ENCODE results near the gene CLASP1. TPM values are rescaled to one million over a fixed set of nuclear protein-coding genes. Genes with fewer than 3 reads are reported as not detected.

CLASP1 gene
- total RNA-seq, 1 experiment from 2014 or later = 46.1 TPM

- peaks cover 45% of the 10 kb centered on the region for H3K36me3 Mint-ChIP-seq (ENCODE audit: insufficient read depth, unreplicated experiment)
- no peak overlapping the region for H3K27ac Mint-ChIP-seq (ENCODE audit: unreplicated experiment)
- H3K9me3 Mint-ChIP-seq (ENCODE audit: unreplicated experiment) = no peaks in the 10 kb centered on the region
- ChIA-PET CTCF (interaction anchor here (1.4 kb wide), 1 partner anchor 221 kb away, joined by 5 read pairs; no protein-coding TSS in a partner anchor), POLR2A (no interaction called here)
- Histone ChIP-seq H3K4me1 (no peaks in the 10 kb centered on the region), H3K36me3 (ENCODE audit: control insufficient read depth, insufficient read depth, low read length) (peaks cover 2% of the 10 kb centered on the region), H3K9me3 (no peaks in the 10 kb centered on the region), H3K27me3 (replicated peaks; ENCODE audit: control insufficient read depth, insufficient read depth, low read length) (no peaks in the 10 kb centered on the region), H3K4me3 (ENCODE audit: low read depth, low read length) (no peak overlapping the region)
- TF ChIP-seq CTCF (IDR thresholded peaks at IDR 0.05; ENCODE audit: insufficient read depth in 1 of 2, low read depth in 1 of 2, low read length in 1 of 2, severe bottlenecking in 1 of 2, unreplicated experiment in 1 of 2) = no peak
- no peaks in the 10 kb centered on the region for H3K4me1 Mint-ChIP-seq (ENCODE audit: low read depth, unreplicated experiment)
- no TSS peak for BruUV-seq (replicated peaks)
- no peak for DNase-seq
- no peak overlapping the region for H3K4me3 Mint-ChIP-seq (ENCODE audit: unreplicated experiment)
- intact Hi-C loops (cut with micrococcal nuclease; ENCODE audit: unreplicated experiment) = loop anchor here (10.0 kb wide), 1 partner anchor 165 kb away; no protein-coding TSS in a partner anchor
- no peaks in the 10 kb centered on the region for H3K27me3 Mint-ChIP-seq (ENCODE audit: insufficient read depth, unreplicated experiment)
Measured at GRCh38 chr2:121349721-121350401, 299.4 kb downstream of the CLASP1 start.

GRCh38 chr2:121348128-121348740 is 301.0 kb downstream of the CLASP1 start:
- no peak for TF ChIP-seq CTCF (IDR thresholded peaks at IDR 0.05; ENCODE audit: insufficient read depth in 1 of 2, low read depth in 1 of 2, low read length in 1 of 2, severe bottlenecking in 1 of 2, unreplicated experiment in 1 of 2)
- CTCF ChIA-PET = no interaction called here
- Mint-ChIP-seq H3K4me3 (ENCODE audit: unreplicated experiment) (no peak overlapping the region), H3K27ac (ENCODE audit: unreplicated experiment) (no peak overlapping the region), H3K4me1 (ENCODE audit: low read depth, unreplicated experiment) (no peaks in the 10 kb centered on the region), H3K9me3 (ENCODE audit: unreplicated experiment) (no peaks in the 10 kb centered on the region), H3K27me3 (ENCODE audit: insufficient read depth, unreplicated experiment) (no peaks in the 10 kb centered on the region), H3K36me3 (ENCODE audit: insufficient read depth, unreplicated experiment) (peaks cover 29% of the 10 kb centered on the region)
- Histone ChIP-seq H3K36me3 (ENCODE audit: control insufficient read depth, insufficient read depth, low read length) (peaks cover 2% of the 10 kb centered on the region), H3K9me3 (no peaks in the 10 kb centered on the region), H3K4me3 (ENCODE audit: low read depth, low read length) (no peak overlapping the region), H3K27me3 (replicated peaks; ENCODE audit: control insufficient read depth, insufficient read depth, low read length) (no peaks in the 10 kb centered on the region), H3K4me1 (no peaks in the 10 kb centered on the region)
- intact Hi-C loops (cut with micrococcal nuclease; ENCODE audit: unreplicated experiment) = no loop called here
- DNase-seq = no peak
- POLR2A ChIA-PET = no interaction called here
- no TSS peak for BruUV-seq (replicated peaks)

DNA sequence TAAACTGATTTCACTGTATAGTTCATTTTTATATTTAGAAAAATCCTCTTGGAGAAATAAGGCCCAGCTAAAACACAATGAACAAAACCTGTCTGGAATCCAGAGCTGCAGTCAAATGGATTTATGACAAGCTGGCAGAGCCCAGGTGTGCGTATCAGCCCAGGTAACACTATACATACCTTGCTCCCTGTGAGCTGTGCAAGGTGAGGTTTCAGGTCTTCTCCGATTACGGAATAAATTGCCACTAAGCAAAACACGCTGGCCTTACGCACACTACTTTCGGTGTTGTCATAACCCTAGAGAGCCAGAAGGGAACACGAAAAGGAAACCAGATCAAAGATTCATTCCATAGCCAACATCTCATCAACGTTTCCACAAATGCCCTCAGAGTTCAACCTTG is 302.4 kb downstream of the CLASP1 start:
- Mint-ChIP-seq H3K4me3 (ENCODE audit: unreplicated experiment) (no peak overlapping the region), H3K27me3 (ENCODE audit: insufficient read depth, unreplicated experiment) (no peaks in the 10 kb centered on the region), H3K9me3 (ENCODE audit: unreplicated experiment) (no peaks in the 10 kb centered on the region), H3K4me1 (ENCODE audit: low read depth, unreplicated experiment) (no peaks in the 10 kb centered on the region), H3K27ac (ENCODE audit: unreplicated experiment) (no peak overlapping the region), H3K36me3 (ENCODE audit: insufficient read depth, unreplicated experiment) (peaks cover 27% of the 10 kb centered on the region)
- ChIA-PET CTCF (interaction anchor here (1.1 kb wide), 1 partner anchor 218 kb away, joined by 3 read pairs; no protein-coding TSS in a partner anchor), POLR2A (no interaction called here)
- Histone ChIP-seq H3K27me3 (replicated peaks; ENCODE audit: control insufficient read depth, insufficient read depth, low read length) (no peaks in the 10 kb centered on the region), H3K36me3 (ENCODE audit: control insufficient read depth, insufficient read depth, low read length) (no peaks in the 10 kb centered on the region; the same call in none of the 2 replicates), H3K4me1 (no peaks in the 10 kb centered on the region), H3K4me3 (ENCODE audit: low read depth, low read length) (no peak overlapping the region), H3K9me3 (no peaks in the 10 kb centered on the region)
- TF ChIP-seq CTCF (IDR thresholded peaks at IDR 0.05; ENCODE audit: insufficient read depth in 1 of 2, low read depth in 1 of 2, low read length in 1 of 2, severe bottlenecking in 1 of 2, unreplicated experiment in 1 of 2) = no peak
- intact Hi-C loops (cut with micrococcal nuclease; ENCODE audit: unreplicated experiment) = no loop called here
- DNase-seq = no peak
- no TSS peak for BruUV-seq (replicated peaks)
